NCI-H1092 treated with DMSO at 0.1 percent for 48 hours (cell line): Measurements from ENCODE around the gene PAPPA.

ENCODE experiments used
- DNase-seq: peaks from one replicate; lab custom pipeline; 2025; lab: John Stamatoyannopoulos, UW

Gene PAPPA

DNA sequence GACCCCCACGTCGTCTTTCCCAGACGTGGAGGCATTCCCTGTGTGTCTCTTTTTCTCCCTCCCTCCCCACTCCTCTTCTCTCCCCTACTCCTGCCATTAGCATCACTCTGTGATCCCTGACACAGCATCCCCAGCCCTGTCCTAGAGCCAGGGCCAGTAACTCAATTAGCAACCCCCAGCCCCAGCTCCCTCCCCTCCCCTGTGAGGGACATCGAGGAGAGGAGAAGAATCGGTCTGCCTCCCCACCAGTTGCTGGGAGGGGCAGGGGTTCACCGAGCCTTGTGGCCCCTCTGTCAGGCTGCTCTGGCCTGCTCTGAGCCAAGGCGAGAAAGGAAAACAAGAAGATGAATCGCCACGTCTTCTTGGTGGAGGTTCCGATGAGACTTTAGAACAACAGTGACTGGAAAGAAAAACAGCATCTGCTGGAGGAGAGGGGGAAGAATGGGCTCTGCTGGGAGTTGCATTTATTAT lies 123.1 kb downstream of the PAPPA start:
- DNase-seq = no peak

- DNase-seq = no peak
These were observed 124.7 kb downstream of the PAPPA start for GRCh38 chr9:116278326-116278725.

GRCh38 chr9:116279230-116279629 lies 125.6 kb downstream of the PAPPA start:
- DNase-seq = no peak

GRCh38 chr9:116280529-116280928 lies 126.9 kb downstream of the PAPPA start:
- no peak for DNase-seq

- DNase-seq = no peak
These were observed 129.0 kb downstream of the PAPPA start for GRCh38 chr9:116282597-116282996.

DNA sequence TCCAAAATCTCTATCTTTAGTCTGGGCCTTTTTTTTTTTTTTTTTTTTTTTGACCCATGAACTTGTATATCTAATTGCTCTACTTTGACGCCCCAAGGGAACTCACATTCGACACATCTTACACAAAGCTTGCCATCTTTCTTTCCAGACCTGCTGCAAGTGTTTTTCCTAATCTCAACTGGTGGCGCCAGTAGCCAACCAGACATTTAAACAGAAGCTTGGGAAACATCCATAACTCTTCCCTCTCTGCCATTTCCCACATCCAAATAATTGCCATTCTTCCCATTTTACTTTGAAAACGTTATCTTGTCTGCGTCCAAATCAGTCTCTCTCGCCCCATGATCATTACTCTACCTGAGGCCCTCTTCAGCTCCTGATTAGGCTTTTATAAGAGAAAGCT lies 130.9 kb downstream of the PAPPA start:
- no peak for DNase-seq

DNA sequence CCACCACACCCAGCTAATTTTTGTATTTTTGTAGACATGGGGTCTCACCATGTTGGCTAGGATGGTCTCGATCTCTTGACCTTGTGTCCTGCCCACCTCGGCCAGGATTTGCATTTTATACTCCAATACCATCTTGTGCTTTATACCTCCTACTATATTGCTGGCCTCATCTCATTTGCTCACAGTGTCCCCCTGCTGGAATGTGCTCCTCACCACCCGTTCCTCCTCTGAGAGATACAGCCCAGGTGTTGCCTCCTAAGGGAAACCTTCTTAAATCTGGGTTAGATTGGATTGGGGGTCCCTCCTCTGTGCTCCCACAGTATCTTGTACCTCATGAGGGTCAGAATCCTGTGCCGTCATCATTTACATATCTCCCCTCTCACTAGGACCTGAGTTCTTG lies 131.7 kb downstream of the PAPPA start:
- DNase-seq = no peak

DNA sequence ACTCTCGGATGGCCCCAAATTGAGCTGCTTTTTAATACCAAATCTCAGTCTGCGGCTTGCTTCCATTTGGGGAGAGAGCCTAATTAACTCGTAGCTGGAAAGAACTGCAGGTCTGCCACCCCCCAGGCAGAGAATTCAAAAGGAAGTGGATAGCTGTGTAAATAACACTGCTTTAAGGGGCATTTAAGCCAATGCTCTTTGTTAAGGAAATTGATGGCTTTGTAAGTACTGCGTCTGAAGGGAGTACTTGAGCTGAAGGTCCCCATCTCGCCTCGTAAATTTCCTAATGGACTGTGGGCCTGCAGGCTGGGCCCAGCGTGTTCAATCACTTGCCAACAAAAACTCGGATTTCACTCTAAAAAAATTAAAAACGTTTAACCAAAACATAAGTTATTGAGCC lies 132.7 kb downstream of the PAPPA start:
- DNase-seq = peak; percentile 96

- DNase-seq = no peak
These were observed 134.1 kb downstream of the PAPPA start for GRCh38 chr9:116287721-116288120.

GRCh38 chr9:116288658-116289057 lies 135.1 kb downstream of the PAPPA start:
- DNase-seq = no peak

- DNase-seq = no peak
These were observed 143.8 kb downstream of the PAPPA start for GRCh38 chr9:116297346-116297745.

DNA sequence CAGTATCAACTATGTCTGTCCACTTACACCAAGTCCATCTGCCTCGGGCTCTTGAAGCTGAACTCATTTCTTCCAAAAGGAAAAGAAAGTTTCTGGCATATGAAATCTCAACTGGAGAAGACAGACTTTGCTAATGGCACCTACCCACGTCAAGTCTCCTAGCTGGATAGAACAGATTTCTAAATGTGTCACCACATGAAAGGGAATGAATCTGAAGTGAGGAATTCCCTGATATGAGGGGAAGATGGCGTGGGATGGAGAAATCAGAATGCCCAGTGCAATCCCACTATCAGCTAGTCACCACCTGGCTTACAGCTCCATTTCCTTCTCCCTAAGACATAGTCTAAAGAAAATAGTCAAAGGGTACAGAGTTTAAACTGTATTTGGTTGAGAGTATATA lies 144.7 kb downstream of the PAPPA start:
- no peak for DNase-seq

- no peak for DNase-seq
These were observed 145.3 kb downstream of the PAPPA start for GRCh38 chr9:116298878-116299391.

GRCh38 chr9:116300360-116300870 lies 146.8 kb downstream of the PAPPA start:
- no peak for DNase-seq

DNA sequence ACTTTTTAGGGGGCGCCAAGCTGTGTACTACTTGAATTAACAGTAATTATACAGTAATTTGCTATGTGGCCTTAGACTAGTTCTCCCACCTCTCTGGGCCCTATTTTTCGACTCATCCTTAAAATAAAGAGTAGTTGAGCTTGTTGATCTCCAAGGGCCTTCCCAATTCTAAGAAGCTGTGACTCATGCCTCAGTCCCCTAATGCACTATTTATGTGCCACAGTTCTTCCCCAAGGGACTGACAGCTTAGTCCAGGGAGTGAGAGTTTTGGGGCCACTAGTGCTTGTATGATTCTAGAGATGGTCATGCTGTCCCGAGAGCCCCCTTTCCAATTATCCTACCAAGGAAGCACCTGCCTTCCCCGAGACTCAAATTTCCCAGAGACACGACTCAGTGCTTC lies 149.7 kb downstream of the PAPPA start:
- DNase-seq = no peak

DNA sequence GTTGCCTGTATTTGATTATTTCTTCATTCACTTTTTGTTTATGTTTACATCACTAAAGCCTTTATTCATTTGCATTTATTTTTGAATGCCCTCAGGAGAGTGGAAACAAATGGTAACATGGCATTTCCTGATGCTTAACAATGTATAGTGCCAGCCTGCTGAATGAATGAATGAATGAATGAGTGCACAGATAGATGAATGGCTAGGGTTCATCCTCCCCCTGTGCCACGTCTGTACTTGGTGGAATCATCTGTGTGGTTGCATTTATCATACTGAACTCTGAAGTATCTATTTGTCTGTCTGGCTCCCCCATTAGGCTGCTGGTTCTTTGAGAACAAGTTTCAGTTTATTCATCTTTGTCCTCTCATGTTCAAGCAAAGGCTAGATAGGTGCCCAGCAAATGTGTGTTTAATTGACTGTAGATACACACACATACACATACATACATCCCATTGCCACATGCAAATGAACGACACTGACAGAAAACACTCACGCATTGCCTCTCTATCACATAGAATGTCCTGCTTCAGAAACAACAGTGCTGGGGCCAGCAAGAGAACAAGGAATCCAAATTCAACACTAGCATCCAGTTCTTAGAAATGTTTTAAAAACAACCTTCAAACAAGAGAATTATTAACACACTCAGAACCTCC lies 150.4 kb downstream of the PAPPA start:
- DNase-seq = no peak

- no peak for DNase-seq
These were observed 151.2 kb downstream of the PAPPA start for GRCh38 chr9:116304761-116305160.

DNA sequence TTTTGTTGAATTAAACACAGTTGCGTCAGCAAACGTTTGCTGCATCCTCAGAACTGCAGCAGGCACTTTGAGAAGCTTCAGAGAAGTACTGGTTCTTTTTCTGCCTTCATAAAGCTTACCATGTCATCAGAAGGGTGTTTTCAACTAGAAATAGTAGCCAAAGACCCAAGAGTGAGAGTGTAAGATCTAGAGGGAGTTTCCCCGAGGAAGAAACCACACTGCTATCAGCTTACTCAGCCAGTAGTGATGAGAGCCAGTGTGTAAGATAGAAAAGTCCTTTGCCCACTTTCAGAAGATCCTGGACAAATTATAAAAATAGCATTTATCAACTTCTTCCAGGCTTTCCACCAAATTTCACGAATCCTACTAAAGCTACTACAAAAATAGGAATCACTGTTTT lies 154.5 kb downstream of the PAPPA start:
- DNase-seq = no peak

- no peak for DNase-seq
These were observed 156.5 kb downstream of the PAPPA start for GRCh38 chr9:116309900-116310611.

DNA sequence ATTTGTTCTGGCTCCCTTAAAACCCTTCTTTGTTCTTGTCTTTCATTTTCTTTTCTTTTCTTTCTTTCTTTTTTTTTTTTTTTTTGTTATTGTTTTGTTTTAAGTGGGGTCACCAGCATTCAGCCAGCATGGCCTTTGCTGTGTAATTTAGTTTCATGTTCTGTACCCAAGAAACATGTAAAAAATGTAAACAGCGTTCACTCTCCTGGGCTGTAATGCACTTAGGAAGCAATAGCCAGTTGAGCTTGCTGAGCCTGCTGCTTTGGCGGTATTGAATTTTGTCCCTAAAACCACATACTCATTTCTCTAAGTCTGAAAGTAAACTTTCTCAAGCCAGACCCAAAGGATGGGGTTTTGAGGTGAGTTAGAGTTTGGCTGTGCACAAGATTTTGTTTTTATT lies 158.6 kb downstream of the PAPPA start:
- DNase-seq = no peak

DNA sequence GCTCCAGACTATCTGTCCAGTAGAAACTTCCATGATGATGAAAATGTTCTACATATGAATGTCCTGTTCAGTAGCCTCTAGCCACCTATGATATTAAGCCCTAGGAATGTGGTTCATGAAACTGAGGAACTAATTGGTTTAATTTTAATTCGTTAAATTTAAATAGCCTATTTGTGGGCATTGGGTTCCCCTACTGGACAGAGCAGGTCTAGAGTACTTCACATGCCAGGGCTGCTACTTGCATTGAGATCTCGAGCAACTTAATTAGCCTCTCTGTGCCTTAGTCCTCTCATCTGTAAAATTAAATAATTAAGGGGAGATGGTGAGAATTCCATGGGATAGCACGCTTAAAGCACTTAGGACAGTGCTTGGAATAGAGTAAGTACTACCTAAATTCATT lies 160.0 kb downstream of the PAPPA start:
- no peak for DNase-seq

DNA sequence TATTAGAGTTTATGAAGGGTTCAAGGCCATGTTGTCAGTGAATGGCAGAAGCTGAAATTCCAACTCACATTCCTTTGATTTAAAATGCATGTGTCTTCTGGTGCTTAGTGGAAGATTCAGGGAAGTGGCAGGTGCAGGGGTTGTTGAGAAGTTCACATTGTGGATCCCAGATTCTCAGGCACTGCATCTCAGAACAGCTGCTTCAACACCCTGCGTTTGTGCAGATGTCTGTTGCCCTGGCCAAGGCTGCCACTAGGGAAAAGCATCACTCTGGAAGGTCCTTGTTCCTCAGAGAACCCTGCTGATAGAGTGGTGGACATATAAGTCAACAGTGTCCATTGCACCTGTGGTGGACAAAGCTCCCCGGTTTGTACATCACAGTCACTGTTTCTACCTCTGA lies 162.7 kb downstream of the PAPPA start:
- no peak for DNase-seq

- DNase-seq = no peak
These were observed 163.9 kb downstream of the PAPPA start for GRCh38 chr9:116317503-116317902.
